Fibroblast of lung (primary cell): ENCODE results near the gene SGPL1. TPM values are rescaled to one million over a fixed set of nuclear protein-coding genes. Genes with fewer than 3 reads are reported as not detected.

Experiments used
- DNase-seq, 2 donors: peaks; one replicate each; pipeline versions ENCODE4 v3.0.0 to v3.0.0-alpha.2; 2010; ENCODE audit warnings: low read depth in 2 of 2
- H2AFZ ChIP-seq: 2 replicates; pipeline ENCODE4 v1.5.1; 2012; ENCODE audit warnings: low read length, control low read depth, inconsistent platforms
- H3K27ac ChIP-seq: 2 replicates; pipeline ENCODE4 v1.5.1; 2011; ENCODE audit warnings: low read length, control low read depth; ENCODE audit not compliant: insufficient read depth
- H3K27me3 ChIP-seq: 2 replicates; pipeline ENCODE4 v1.5.1; 2011; ENCODE audit warnings: mild to moderate bottlenecking, low read length; ENCODE audit not compliant: control insufficient read depth, insufficient read depth
- H3K36me3 ChIP-seq: 2 replicates; pipeline ENCODE4 v1.5.1; 2011; ENCODE audit warnings: low read length; ENCODE audit not compliant: control insufficient read depth, insufficient read depth
- H3K4me1 ChIP-seq: 2 replicates; pipeline ENCODE4 v1.5.1; 2011; ENCODE audit warnings: low read length; ENCODE audit not compliant: control insufficient read depth, insufficient read depth; ENCODE audit errors: extremely low read depth
- H3K4me2 ChIP-seq: 2 replicates; pipeline ENCODE4 v1.5.1; 2011; ENCODE audit warnings: low read length, control low read depth; ENCODE audit not compliant: insufficient read depth; ENCODE audit errors: extremely low read depth
- H3K4me3 ChIP-seq, 4 experiments: fragments of 200-600 bp in 1 of 4; sonication (generic) in 1 of 4; replicated peaks in 1 of 4; 2 replicates each; pipeline ENCODE4 v1.5.1; 2011 to 2016; ENCODE audit warnings: low read length in 4 of 4, low read depth in 3 of 4, mild to moderate bottlenecking in 3 of 4, control low read depth in 2 of 4, inconsistent platforms in 1 of 4, mixed read lengths in 1 of 4; ENCODE audit not compliant: insufficient read depth in 1 of 4; ENCODE audit errors: control extremely low read depth in 1 of 4
- H3K79me2 ChIP-seq: 2 replicates; pipeline ENCODE4 v1.5.1; 2012; ENCODE audit warnings: mild to moderate bottlenecking, low read length, inconsistent platforms; ENCODE audit not compliant: control insufficient read depth, insufficient read depth
- H3K9ac ChIP-seq: 2 replicates; pipeline ENCODE4 v1.5.1; 2011; ENCODE audit warnings: mild to moderate bottlenecking, low read length, control low read depth; ENCODE audit not compliant: insufficient read depth
- H3K9me3 ChIP-seq: 2 replicates; pipeline ENCODE4 v1.5.1; 2012; ENCODE audit warnings: low read depth, low read length; ENCODE audit not compliant: control insufficient read depth, insufficient read depth
- H4K20me1 ChIP-seq: 2 replicates; pipeline ENCODE4 v1.5.1; 2011; ENCODE audit warnings: low read length; ENCODE audit not compliant: control insufficient read depth, insufficient read depth; ENCODE audit errors: extremely low read depth
- EZH2 ChIP-seq: IDR thresholded peaks from 2 replicates; pipeline ENCODE4 v1.5.1; 2012; ENCODE audit warnings: low read length, control low read depth, mild to moderate bottlenecking; ENCODE audit errors: missing control alignments
- polyA plus RNA-seq, 2 donors: library from polyadenylated mRNA; depleted of rRNA in 1 of 2; stranded (reverse) in 1 of 2; unstranded in 1 of 2; fragments of >200 nt; gene quantifications; 2 replicates each; pipeline ENCODE4 v1.2.1, GENCODE V29; 2011 to 2012; ENCODE audit warnings: missing spikeins in 1 of 2
- total RNA-seq: library from RNA; depleted of rRNA; stranded (reverse); fragments of >200 nt; gene quantifications from 2 replicates; pipeline ENCODE4 v1.2.1, GENCODE V29; 2014
- TF ChIP-seq, protein P1 (sequence below), 2 donors: IDR thresholded peaks in 1 of 2; conservative IDR thresholded peaks in 1 of 2; 1 replicate in 1 of 2; 2 replicates in 1 of 2; pipeline ENCODE4 v1.5.1; 2011 to 2012; ENCODE audit warnings: low read length in 2 of 2, control low read depth in 1 of 2, inconsistent platforms in 1 of 2, low read depth in 1 of 2, mild to moderate bottlenecking in 1 of 2

The SGPL1 gene
- total and polyA plus RNA-seq, 2 donors (not counting 1 experiment from before 2014, with no cell fraction given) = 21.2 to 40.3 TPM

GRCh38 chr10:70899096-70899495, 83.3 kb downstream of the SGPL1 start:
- H3K79me2 ChIP-seq = no peaks in the 10 kb centered on the region
- no peaks in the 10 kb centered on the region for H3K9me3 ChIP-seq
- no peak overlapping the region for H2AFZ ChIP-seq
- peaks cover 7% of the 10 kb centered on the region for H3K27me3 ChIP-seq
- no peak overlapping the region for H3K4me3 ChIP-seq
- no peak overlapping the region for H3K9ac ChIP-seq
- TF ChIP-seq, protein P1, sequence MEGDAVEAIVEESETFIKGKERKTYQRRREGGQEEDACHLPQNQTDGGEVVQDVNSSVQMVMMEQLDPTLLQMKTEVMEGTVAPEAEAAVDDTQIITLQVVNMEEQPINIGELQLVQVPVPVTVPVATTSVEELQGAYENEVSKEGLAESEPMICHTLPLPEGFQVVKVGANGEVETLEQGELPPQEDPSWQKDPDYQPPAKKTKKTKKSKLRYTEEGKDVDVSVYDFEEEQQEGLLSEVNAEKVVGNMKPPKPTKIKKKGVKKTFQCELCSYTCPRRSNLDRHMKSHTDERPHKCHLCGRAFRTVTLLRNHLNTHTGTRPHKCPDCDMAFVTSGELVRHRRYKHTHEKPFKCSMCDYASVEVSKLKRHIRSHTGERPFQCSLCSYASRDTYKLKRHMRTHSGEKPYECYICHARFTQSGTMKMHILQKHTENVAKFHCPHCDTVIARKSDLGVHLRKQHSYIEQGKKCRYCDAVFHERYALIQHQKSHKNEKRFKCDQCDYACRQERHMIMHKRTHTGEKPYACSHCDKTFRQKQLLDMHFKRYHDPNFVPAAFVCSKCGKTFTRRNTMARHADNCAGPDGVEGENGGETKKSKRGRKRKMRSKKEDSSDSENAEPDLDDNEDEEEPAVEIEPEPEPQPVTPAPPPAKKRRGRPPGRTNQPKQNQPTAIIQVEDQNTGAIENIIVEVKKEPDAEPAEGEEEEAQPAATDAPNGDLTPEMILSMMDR (conservative IDR thresholded peaks at IDR 0.05 in 1 of 2, IDR thresholded peaks at IDR 0.05 in 1 of 2; ENCODE audit: low read depth in 1 of 2, low read length in 2 of 2) = no peak
- no peak for TF ChIP-seq EZH2
- no peaks in the 10 kb centered on the region for H4K20me1 ChIP-seq
- H3K27ac ChIP-seq = no peak overlapping the region
- no peaks in the 10 kb centered on the region for H3K4me1 ChIP-seq
- no peak for DNase-seq
- no peaks in the 10 kb centered on the region for H3K36me3 ChIP-seq
- H3K4me2 ChIP-seq = no peak overlapping the region

DNA sequence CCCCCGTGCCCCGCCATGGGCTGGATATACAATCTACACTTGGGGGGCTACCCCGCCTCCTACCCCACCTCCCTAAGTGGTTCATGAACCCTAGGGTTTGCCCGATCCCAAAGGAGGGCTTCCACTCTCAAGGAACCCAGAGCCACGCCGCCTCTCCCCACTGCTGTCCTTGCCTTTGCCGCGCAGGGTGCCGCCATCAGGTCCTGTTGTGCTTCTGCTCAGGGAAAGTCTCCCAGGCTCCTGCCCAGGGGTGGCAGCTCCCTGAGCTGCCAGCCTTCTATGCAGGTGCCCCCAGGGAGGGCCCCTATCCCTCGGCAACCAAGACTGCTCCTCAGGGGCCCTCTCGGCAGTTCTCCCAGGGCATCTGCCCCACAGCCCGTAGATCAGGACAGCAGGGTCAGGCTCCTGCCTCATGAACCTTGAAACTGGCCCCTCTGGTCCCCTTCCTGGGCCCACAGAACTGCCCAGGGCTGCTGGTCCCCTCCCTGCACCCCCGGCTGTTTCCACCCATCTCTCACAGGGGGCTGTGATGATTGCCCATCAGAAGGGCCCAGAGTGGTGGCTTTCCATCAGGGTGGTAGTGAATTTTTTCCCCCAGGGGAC, 85.6 kb downstream of the SGPL1 start:
- Histone ChIP-seq H3K4me1 (no peaks in the 10 kb centered on the region), H3K79me2 (no peaks in the 10 kb centered on the region), H3K36me3 (no peaks in the 10 kb centered on the region), H2AFZ (no peak overlapping the region), H3K27me3 (peaks cover 7% of the 10 kb centered on the region), H3K4me3 (no peak overlapping the region), H3K9me3 (no peaks in the 10 kb centered on the region), H3K4me2 (no peak overlapping the region), H3K9ac (no peak overlapping the region), H4K20me1 (no peaks in the 10 kb centered on the region), H3K27ac (no peak overlapping the region)
- DNase-seq = no peak
- no peak for TF ChIP-seq EZH2
- TF ChIP-seq, protein P1 (conservative IDR thresholded peaks at IDR 0.05 in 1 of 2, IDR thresholded peaks at IDR 0.05 in 1 of 2; ENCODE audit: low read depth in 1 of 2, low read length in 2 of 2) = no peak

- H3K4me1 ChIP-seq = no peaks in the 10 kb centered on the region
- no peaks in the 10 kb centered on the region for H3K36me3 ChIP-seq
- H2AFZ ChIP-seq = no peak overlapping the region
- no peaks in the 10 kb centered on the region for H3K9me3 ChIP-seq
- TF ChIP-seq EZH2 = no peak
- TF ChIP-seq, protein P1 (conservative IDR thresholded peaks at IDR 0.05 in 1 of 2, IDR thresholded peaks at IDR 0.05 in 1 of 2; ENCODE audit: low read depth in 1 of 2, low read length in 2 of 2) = no peak
- no peak overlapping the region for H3K4me3 ChIP-seq
- DNase-seq = no peak
- no peak overlapping the region for H3K4me2 ChIP-seq
- no peaks in the 10 kb centered on the region for H3K79me2 ChIP-seq
- no peaks in the 10 kb centered on the region for H4K20me1 ChIP-seq
- H3K27me3 ChIP-seq = peaks cover 15% of the 10 kb centered on the region
- no peak overlapping the region for H3K27ac ChIP-seq
- H3K9ac ChIP-seq = no peak overlapping the region
Measured at GRCh38 chr10:70902661-70903261, 87.0 kb downstream of the SGPL1 start.
